K562 treated with DMSO at 1 percent for 24 hours (cell line): ENCODE results near the gene JAML. TPM values are rescaled to one million over a fixed set of nuclear protein-coding genes. Genes with fewer than 3 reads are reported as not detected.

Source experiments
- total RNA-seq: library from RNA; unstranded; fragments of 300-600 nt; gene quantifications from 2 replicates; pipeline ENCODE4 v1.2.3, GENCODE V29; 2022; ENCODE audit warnings: low read depth; ENCODE audit not compliant: insufficient read depth

The JAML gene
- 0.39 and 1.3 TPM in 2 replicates for total RNA-seq

GRCh38 chr11:118224511-118225188 lies at the start of gene JAML:
Gene JAML (minus strand): TSS chr11:118225011. CDS start chr11:118214866, 10,145 bp downstream.

GRCh38 chr11:118263695-118264568 lies 39.1 kb upstream of the JAML start, which contains the start of gene MPZL2:
Gene MPZL2 (minus strand): TSS chr11:118264297. CDS start chr11:118264153, 144 bp downstream.

GRCh38 chr11:118251858-118252652 lies 27.2 kb upstream of the JAML start, which contains the start of gene MPZL3:
Gene MPZL3 (minus strand): TSS chr11:118252365. CDS start chr11:118252294, 71 bp downstream.

GRCh38 chr11:118175993-118176777 lies 48.6 kb downstream of the JAML start, which contains the start of gene SCN2B:
Gene SCN2B (minus strand): TSS chr11:118176639. CDS start chr11:118176431, 208 bp downstream.

GRCh38 chr11:118152552-118153471 lies 72.0 kb downstream of the JAML start, which contains the start of gene SCN4B:
Gene SCN4B (minus strand): TSS chr11:118152823. CDS start chr11:118152673, 150 bp downstream.

Other genes starting within 250 kb of the JAML start
- 36.3 and 38.0 TPM in 2 replicates for gene IL10RA, start 238.6 kb downstream of the JAML start, total RNA-seq
- gene TMPRSS4, start 147.9 kb downstream of the JAML start, total RNA-seq: 8.1 and 17.5 TPM in 2 replicates
- 0.12 TPM in 1 of 2 replicates, not detected in the other for gene SMIM35, start 138.0 kb downstream of the JAML start, total RNA-seq
- gene SCN4B, start 72.2 kb downstream of the JAML start, total RNA-seq: 0.06 TPM in 1 of 2 replicates, not detected in the other
- gene SCN2B, start 48.4 kb downstream of the JAML start, total RNA-seq: not detected in 2 replicates
- 2.7 and 4.1 TPM in 2 replicates for gene MPZL3, start 27.4 kb upstream of the JAML start, total RNA-seq
- 0.53 and 0.58 TPM in 2 replicates for gene MPZL2, start 39.3 kb upstream of the JAML start, total RNA-seq
- 0.80 and 2.2 TPM in 2 replicates for gene CD3E, start 79.7 kb upstream of the JAML start, total RNA-seq
- gene CD3D, start 117.7 kb upstream of the JAML start, total RNA-seq: 14.2 and 19.0 TPM in 2 replicates
- 0.19 and 0.28 TPM in 2 replicates for gene CD3G, start 119.3 kb upstream of the JAML start, total RNA-seq
- 16.9 and 18.6 TPM in 2 replicates for gene UBE4A, start 134.6 kb upstream of the JAML start, total RNA-seq
- 149 and 155 TPM in 2 replicates for gene ATP5MG, start 176.6 kb upstream of the JAML start, total RNA-seq
- 17.9 and 18.5 TPM in 2 replicates for gene KMT2A, start 211.5 kb upstream of the JAML start, total RNA-seq